Uterus (tissue), 2 donors: ENCODE results near the gene MEGF10.

Experiments used
- POLR2A ChIP-seq, 2 donors: fragments of 450-650 bp; IDR thresholded peaks; one replicate each; pipeline ENCODE4 v1.6.1; 2016; ENCODE audit warnings: antibody characterized with exemption in 2 of 2, mild to moderate bottlenecking in 1 of 2, moderate library complexity in 1 of 2
- TF ChIP-seq, protein P1 (sequence below), 4 experiments: fragments of 200-600 bp in 2 of 4; fragments of 450-650 bp in 2 of 4; sonication (generic) in 2 of 4; IDR thresholded peaks; one replicate each; pipeline ENCODE4 v1.5.1; 2016 to 2019; ENCODE audit warnings: antibody characterized with exemption in 4 of 4, mild to moderate bottlenecking in 2 of 4, moderate library complexity in 1 of 4

DNA sequence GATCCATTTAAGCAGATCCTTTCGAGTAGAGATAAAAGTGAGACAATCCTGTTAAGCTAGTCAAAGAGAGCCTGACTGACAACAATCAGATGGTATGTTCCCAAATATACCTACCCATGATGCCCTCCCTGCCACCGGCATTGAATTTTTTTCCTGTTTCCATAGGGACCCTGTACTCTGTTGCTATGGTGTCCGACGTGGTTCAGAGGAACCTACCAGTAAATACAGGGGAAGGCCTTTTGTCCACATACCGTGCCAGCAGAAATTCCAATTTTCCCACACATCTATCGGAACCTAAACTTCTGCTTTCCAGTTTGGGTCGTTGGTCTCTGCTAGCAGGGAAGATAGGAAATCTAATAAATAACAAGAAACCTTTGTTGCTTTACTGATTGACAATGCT lies 64.7 kb downstream of the MEGF10 start:
- TF ChIP-seq, protein P1, sequence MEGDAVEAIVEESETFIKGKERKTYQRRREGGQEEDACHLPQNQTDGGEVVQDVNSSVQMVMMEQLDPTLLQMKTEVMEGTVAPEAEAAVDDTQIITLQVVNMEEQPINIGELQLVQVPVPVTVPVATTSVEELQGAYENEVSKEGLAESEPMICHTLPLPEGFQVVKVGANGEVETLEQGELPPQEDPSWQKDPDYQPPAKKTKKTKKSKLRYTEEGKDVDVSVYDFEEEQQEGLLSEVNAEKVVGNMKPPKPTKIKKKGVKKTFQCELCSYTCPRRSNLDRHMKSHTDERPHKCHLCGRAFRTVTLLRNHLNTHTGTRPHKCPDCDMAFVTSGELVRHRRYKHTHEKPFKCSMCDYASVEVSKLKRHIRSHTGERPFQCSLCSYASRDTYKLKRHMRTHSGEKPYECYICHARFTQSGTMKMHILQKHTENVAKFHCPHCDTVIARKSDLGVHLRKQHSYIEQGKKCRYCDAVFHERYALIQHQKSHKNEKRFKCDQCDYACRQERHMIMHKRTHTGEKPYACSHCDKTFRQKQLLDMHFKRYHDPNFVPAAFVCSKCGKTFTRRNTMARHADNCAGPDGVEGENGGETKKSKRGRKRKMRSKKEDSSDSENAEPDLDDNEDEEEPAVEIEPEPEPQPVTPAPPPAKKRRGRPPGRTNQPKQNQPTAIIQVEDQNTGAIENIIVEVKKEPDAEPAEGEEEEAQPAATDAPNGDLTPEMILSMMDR (IDR thresholded peaks at IDR 0.05): no peak
- no peak for TF ChIP-seq POLR2A (IDR thresholded peaks at IDR 0.05)
